IPS DF 6.9 (cell line): ENCODE results near the gene PTPRN2.
"Not testable (repeated sequence)": the region's sequence is repeated elsewhere in the genome, so short reads cannot be mapped to it uniquely, and the experiment has no call there.

Experiments used
- DNase-seq: peaks from one replicate; pipeline ENCODE4 v3.0.0-alpha.2; 2013; ENCODE audit warnings: low read depth, low spot score
- H3K27ac ChIP-seq: one replicate; pipeline ENCODE4 v1.5.1; 2013; ENCODE audit warnings: low read length, control low read depth
- H3K27me3 ChIP-seq: 2 replicates; pipeline ENCODE4 v1.6.1; 2013; ENCODE audit warnings: mild to moderate bottlenecking, low read length; ENCODE audit not compliant: control insufficient read depth, insufficient read depth
- H3K36me3 ChIP-seq: 2 replicates; pipeline ENCODE4 v1.6.1; 2013; ENCODE audit warnings: low read length; ENCODE audit not compliant: control insufficient read depth, insufficient read depth
- H3K4me1 ChIP-seq: 2 replicates; pipeline ENCODE4 v1.6.1; 2013; ENCODE audit warnings: low read length; ENCODE audit not compliant: control insufficient read depth, insufficient read depth
- H3K4me3 ChIP-seq: 2 replicates; pipeline ENCODE4 v1.5.1; 2013; ENCODE audit warnings: mild to moderate bottlenecking, low read length
- H3K9me3 ChIP-seq: 2 replicates; pipeline ENCODE4 v1.6.1; 2013; ENCODE audit warnings: low read length, inconsistent platforms; ENCODE audit not compliant: control insufficient read depth, insufficient read depth
- whole genome bisulfite sequencing: extraction: QIAGEN DNeasy Blood & Tissue Kit; methylation state at CpG from one replicate; pipeline ENCODE4 v1.1.7; 2013; ENCODE audit warnings: mixed read lengths, missing lambda C conversion rate; ENCODE audit not compliant: insufficient read length, insufficient coverage; 5-methylcytosine and 5-hydroxymethylcytosine counted together

Gene PTPRN2

DNA sequence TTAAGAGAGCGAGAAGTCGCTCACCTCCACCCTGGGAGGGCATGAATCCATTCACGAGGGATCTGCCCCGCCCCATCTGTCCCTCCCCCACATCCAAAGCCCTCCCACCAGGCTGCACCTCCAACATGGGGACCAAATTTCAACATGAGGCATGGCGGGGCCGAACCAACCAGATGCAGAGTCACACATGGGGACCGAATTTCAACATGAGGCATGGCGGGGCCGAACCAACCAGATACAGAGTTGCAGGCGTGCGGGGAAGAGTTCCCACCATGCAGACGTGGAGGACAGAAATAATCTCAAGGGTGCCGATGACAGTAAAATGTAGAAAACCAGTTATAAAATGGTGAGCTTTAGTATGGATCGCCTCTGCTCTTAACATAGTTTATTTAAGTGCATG is 686.5 kb downstream of the PTPRN2 start:
- no peak overlapping the region for H3K4me3 ChIP-seq
- H3K4me1 ChIP-seq, result no peaks in the 10 kb centered on the region
- H3K27me3 ChIP-seq, result no peaks in the 10 kb centered on the region
- H3K27ac ChIP-seq, result no peak overlapping the region
- no peak for DNase-seq
- H3K9me3 ChIP-seq, result peaks cover 39% of the 10 kb centered on the region
- WGBS, result no CpG with 5 or more reads among the region's 14 CpGs
- H3K36me3 ChIP-seq, result no peaks in the 10 kb centered on the region; the same call in 1 of the 2 replicates

DNA sequence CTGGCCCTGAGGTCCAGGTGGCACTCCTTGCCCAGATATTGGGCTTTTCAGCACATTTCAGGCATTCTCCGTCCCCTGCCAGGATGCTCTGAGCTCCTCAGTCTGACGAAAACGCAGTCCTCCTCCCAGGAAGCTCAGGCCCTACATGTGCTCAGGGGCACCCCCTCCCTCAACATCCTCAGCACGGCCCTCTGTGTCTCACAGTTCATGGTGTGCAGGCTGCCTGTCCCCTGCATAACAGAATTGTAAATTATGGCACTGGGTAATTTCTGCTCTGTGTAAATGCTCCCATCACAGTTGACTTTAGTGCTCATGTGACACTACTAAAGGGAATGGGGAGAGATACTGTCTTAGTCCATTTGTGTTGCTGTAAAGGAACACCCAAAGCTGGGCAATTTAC is 687.1 kb downstream of the PTPRN2 start:
- WGBS, result no CpG with 5 or more reads among the region's 4 CpGs
- Histone ChIP-seq H3K36me3 (no peaks in the 10 kb centered on the region; the same call in 1 of the 2 replicates), H3K4me1 (no peaks in the 10 kb centered on the region), H3K9me3 (peaks cover 40% of the 10 kb centered on the region), H3K4me3 (no peak overlapping the region), H3K27me3 (no peaks in the 10 kb centered on the region), H3K27ac (no peak overlapping the region)
- DNase-seq, result no peak

DNA sequence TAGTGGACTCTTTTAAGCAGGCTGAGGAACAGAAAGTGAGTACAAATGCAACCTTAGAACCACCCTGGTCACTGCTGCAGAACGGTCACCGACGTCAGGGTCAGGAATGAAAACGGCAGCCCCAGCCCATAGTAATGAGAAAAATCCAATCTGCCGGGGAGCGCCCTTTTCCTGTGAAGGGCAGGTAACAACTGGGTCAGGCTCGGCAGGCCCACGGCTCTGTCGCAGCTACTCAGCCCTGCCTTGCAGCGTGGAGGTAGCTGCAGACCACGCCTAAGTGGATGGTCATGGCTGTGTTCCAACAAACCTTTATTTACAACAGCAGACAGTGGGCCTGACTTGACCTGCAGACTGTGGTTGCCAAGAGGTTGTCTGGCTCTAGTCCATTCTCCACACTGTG is 687.6 kb downstream of the PTPRN2 start:
- Histone ChIP-seq H3K27me3 (no peaks in the 10 kb centered on the region), H3K36me3 (no peaks in the 10 kb centered on the region; the same call in 1 of the 2 replicates), H3K4me3 (no peak overlapping the region), H3K4me1 (no peaks in the 10 kb centered on the region), H3K9me3 (peaks cover 40% of the 10 kb centered on the region), H3K27ac (no peak overlapping the region)
- no CpG with 5 or more reads among the region's 11 CpGs for WGBS
- DNase-seq, result no peak

DNA sequence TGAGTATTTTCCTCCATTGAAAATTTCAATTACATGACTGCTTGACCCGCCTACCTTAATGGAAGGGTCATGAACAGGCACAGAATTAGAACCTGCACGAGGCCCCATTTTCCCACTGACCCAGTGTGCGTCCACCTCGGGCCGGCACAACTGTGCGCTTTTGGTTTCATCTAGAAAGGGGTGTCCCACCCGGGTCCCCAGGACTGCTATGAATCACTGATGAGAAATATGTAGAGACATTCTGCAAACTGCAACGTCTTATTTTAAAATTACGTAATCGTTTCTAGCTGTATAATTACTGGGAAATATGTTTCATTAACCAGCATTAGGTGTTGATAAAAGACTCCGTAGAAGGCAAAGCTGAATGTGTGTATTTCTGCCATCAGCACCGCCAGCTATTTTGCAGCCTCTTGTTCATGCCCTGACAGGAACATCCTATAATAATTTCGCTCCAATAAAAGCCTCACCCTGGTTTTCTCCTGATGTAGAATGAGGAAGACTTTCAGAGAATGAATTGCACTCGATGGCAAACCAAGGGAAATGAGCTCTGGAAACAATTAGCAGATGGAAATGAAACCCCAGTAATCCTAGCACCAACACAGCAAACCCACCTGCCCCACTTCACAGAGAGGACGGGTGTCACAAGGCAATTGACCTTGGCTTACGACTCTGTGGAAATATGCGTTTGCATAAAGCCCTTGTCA is 688.7 kb downstream of the PTPRN2 start:
- no peak for DNase-seq
- Histone ChIP-seq H3K36me3 (no peaks in the 10 kb centered on the region; the same call in 1 of the 2 replicates), H3K4me1 (no peaks in the 10 kb centered on the region), H3K27ac (no peak overlapping the region), H3K4me3 (no peak overlapping the region), H3K9me3 (peaks cover 41% of the 10 kb centered on the region), H3K27me3 (no peaks in the 10 kb centered on the region)
- WGBS, result no CpG with 5 or more reads among the region's 17 CpGs

DNA sequence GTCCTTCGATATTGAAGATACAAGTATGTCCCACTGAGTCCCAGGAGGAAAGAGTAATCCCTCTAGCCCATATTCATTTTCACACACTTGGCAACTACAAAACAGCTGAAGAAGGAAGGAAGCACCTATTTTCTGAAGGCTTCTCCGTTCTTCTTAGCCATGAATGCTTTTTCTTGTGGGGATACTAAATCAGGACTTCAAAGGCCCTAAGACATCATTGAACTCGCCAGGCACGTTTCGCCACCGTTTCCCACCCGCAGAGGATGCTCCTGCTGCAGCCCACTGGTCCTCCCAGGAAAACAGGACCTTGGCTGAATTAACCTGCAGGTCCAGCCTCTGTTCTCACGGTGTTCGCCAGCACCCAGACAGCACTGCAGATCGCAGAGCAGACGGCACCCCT is 689.4 kb downstream of the PTPRN2 start:
- H3K27ac ChIP-seq, result no peak overlapping the region
- H3K36me3 ChIP-seq, result no peaks in the 10 kb centered on the region; the same call in 1 of the 2 replicates
- H3K4me1 ChIP-seq, result no peaks in the 10 kb centered on the region
- no peaks in the 10 kb centered on the region for H3K27me3 ChIP-seq
- WGBS, result no CpG with 5 or more reads among the region's 11 CpGs
- H3K4me3 ChIP-seq, result no peak overlapping the region
- H3K9me3 ChIP-seq, result peaks cover 42% of the 10 kb centered on the region
- DNase-seq, result no peak

DNA sequence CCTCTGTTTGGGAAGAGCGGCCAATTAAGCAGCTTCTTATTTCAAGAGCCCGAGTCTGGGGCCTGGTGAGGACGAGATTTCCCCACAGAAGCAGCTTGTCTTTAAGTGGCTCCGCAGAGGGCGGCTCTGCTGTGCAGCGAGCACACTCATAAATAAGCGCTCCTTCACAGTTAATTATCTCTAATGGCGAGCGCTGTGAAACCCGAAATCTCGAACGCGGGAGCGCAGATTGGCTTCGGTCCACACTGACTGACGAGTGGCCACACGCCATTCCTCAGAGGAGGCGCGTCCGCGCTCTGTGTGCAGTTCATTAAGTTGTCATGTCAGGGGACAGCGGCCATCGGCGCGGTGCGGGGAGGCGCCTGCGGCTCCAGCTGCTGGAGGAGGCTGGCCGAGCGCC is 689.9 kb downstream of the PTPRN2 start:
- H3K27ac ChIP-seq, result no peak overlapping the region
- no peaks in the 10 kb centered on the region for H3K27me3 ChIP-seq
- no peak for DNase-seq
- peaks cover 44% of the 10 kb centered on the region for H3K9me3 ChIP-seq
- H3K4me1 ChIP-seq, result no peaks in the 10 kb centered on the region
- no CpG with 5 or more reads among the region's 30 CpGs for WGBS
- no peak overlapping the region for H3K4me3 ChIP-seq
- no peaks in the 10 kb centered on the region; the same call in 1 of the 2 replicates for H3K36me3 ChIP-seq

DNA sequence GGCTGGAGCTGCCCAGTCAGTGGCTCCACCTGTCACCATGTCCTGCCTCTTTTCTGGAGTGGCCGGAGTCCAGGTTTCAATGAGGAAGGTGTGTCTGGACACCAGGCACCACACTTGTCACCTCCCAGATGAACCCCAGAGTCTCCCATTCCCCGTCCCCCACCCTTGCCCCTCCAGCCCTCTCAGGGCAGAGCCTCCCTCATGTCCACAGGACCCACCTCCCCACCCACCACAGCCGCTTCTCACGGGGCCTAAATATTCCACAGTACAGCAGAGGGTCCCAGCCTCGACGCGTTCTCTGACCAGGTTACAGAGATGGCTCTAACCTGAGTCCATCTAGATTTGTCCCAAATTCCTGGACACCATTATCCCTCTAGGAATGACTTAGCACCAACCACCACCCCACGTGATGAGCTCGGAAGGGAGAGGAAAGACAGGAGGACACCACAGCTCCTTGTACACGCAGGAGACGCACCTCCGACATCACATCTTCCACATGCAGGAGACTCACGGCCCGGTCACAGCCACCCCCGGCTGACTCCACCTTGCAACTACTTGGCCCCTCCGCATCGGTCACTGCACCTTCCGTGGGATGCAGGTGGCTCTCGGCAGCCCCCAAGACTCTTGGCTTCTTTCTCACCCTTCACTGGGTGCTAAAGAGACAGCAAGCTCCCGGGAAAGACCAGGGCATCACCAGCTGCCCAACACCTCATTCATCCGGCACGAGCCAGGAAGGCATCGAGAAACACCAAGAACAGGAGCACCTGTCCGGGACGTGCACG is 690.7 kb downstream of the PTPRN2 start:
- Histone ChIP-seq H3K27me3 (no peaks in the 10 kb centered on the region), H3K27ac (no peak overlapping the region), H3K4me1 (no peaks in the 10 kb centered on the region), H3K4me3 (no peak overlapping the region), H3K9me3 (peaks cover 43% of the 10 kb centered on the region), H3K36me3 (no peaks in the 10 kb centered on the region; the same call in 1 of the 2 replicates)
- no peak for DNase-seq
- WGBS, result no CpG with 5 or more reads among the region's 26 CpGs

DNA sequence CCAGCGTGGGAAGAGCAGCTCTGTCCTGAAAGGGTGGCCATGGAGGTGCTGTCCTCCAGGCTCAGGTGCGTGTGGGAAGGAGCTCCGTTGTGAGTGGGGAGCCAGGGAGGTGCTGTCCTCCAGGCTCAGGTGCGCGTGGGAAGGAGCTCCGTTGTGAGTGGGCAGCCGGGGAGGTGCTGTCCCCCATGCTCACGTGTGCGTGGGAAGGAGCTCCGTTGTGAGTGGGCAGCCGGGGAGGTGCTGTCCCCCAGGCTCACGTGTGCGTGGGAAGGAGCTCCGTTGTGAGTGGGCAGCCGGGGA is 691.3 kb downstream of the PTPRN2 start:
- H3K9me3 ChIP-seq, result peaks cover 45% of the 10 kb centered on the region
- WGBS, result no CpG with 5 or more reads among the region's 15 CpGs
- not testable (repeated sequence) for H3K27me3 ChIP-seq, H3K27ac ChIP-seq, H3K4me1 ChIP-seq, H3K4me3 ChIP-seq, DNase-seq, H3K36me3 ChIP-seq

DNA sequence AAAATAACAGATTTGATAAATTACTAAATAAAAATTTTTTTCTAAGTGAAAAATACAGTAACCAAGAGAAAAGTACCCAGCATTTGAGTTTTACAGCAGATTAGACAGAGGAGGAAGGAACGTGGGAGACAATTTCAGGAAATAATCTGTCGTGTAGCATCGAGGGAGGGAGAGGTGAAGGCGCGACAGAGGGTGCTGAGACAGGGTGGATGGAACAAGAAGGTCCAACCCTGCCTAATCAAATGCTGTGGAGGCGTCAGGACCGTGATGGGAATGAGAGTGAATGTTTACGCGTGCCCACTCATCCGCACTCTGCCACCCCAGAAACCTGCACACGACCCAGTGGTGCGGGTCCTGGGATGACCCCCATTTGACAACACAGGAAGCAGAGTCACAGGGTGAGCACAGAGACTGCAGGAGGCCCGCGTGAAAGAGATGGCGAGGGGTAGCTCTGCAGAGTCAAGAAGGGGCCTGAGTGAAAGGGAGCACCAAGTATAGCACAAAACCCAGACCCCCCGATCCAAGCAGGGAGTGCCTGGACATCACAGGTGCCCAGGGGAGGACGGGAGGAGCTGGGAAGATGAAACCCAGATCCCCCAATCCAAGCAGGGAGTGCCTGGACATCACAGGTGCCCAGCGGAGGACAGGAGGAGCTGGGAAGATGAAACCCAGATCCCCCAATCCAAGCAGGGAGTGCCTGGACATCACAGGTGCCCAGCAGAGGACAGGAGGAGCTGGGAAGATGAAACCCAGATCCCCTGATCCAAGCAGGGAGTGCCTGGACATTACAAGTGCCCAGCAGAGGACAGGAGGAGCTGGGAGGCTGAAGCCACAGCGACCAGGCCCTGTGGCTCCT is 691.9 kb downstream of the PTPRN2 start:
- H3K36me3 ChIP-seq, result no peaks in the 10 kb centered on the region; the same call in 1 of the 2 replicates
- no peaks in the 10 kb centered on the region for H3K4me1 ChIP-seq
- no peak overlapping the region for H3K27ac ChIP-seq
- no peaks in the 10 kb centered on the region for H3K27me3 ChIP-seq
- no peak for DNase-seq
- peaks cover 41% of the 10 kb centered on the region for H3K9me3 ChIP-seq
- no peak overlapping the region for H3K4me3 ChIP-seq
- no CpG with 5 or more reads among the region's 19 CpGs for WGBS

DNA sequence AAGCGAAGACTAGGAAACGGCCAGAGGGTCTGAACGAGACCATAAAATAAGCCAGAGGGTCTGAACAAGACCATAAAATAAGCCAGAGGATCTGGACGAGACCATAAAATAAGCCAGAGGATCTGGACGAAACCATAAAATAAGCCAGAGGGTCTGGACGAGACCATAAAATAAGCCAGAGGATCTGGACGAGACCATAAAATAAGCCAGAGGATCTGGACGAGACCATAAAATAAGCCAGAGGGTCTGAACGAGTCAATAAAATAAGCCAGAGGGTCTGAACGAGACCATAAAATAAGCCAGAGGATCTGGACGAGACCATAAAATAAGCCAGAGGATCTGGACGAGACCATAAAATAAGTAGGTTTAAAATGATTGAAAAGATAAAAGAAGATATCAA is 692.5 kb downstream of the PTPRN2 start:
- no CpG with 5 or more reads among the region's 12 CpGs for WGBS
- not testable (repeated sequence) for DNase-seq, H3K27ac ChIP-seq, H3K4me3 ChIP-seq, H3K36me3 ChIP-seq, H3K4me1 ChIP-seq, H3K27me3 ChIP-seq
- H3K9me3 ChIP-seq, result peaks cover 39% of the 10 kb centered on the region
